ENCODE results near the gene JAKMIP1.

GRCh38 chr4:6002926-6003325 lies 197.4 kb downstream of the JAKMIP1 start:
- TF ChIP-seq CTCF (IDR thresholded peaks at IDR 0.05) (no peak), POLR2A (IDR thresholded peaks at IDR 0.05) (no peak)

Measured in lower leg skin (tissue), 3 donors.